ENCODE results near the gene GCN1. TPM values are rescaled to one million over a fixed set of nuclear protein-coding genes. Genes with fewer than 3 reads are reported as not detected.

Gene GCN1
- total RNA-seq, 1 donor from 2014 or later, result 62.6 TPM

DNA sequence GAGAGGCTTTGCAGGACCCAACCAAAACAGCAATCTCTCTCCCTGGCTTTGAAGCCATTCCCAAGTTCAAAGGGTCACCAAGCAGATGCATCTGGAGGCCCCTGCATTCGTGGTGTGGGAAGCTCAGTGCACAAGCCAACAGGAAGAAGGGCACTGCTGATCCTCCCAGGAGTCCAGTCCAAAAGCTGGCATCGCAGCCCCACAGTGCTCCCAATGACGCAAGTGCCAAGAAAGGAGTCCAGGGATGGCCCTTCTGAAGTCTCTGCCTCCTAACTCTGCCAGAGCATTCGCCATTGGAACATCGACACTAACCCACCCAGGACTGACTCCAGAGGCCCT lies 45.9 kb upstream of the GCN1 start:
- Histone ChIP-seq H3K36me3 (no peaks in the 10 kb centered on the region), H3K4me3 (no peak overlapping the region), H3K9me3 (no peaks in the 10 kb centered on the region), H3K4me1 (peaks cover 94% of the 10 kb centered on the region), H3K27me3 (no peaks in the 10 kb centered on the region), H3K27ac (no peak overlapping the region)
- no peak for DNase-seq (ENCODE audit: extremely low spot score in 2 of 2)
- TF ChIP-seq POLR2AphosphoS5 (IDR thresholded peaks at IDR 0.05; ENCODE audit: insufficient read depth in 1 of 2, low read depth in 1 of 2), result no peak
- no peak for TF ChIP-seq POLR2A (IDR thresholded peaks at IDR 0.05)
- TF ChIP-seq, protein P1, sequence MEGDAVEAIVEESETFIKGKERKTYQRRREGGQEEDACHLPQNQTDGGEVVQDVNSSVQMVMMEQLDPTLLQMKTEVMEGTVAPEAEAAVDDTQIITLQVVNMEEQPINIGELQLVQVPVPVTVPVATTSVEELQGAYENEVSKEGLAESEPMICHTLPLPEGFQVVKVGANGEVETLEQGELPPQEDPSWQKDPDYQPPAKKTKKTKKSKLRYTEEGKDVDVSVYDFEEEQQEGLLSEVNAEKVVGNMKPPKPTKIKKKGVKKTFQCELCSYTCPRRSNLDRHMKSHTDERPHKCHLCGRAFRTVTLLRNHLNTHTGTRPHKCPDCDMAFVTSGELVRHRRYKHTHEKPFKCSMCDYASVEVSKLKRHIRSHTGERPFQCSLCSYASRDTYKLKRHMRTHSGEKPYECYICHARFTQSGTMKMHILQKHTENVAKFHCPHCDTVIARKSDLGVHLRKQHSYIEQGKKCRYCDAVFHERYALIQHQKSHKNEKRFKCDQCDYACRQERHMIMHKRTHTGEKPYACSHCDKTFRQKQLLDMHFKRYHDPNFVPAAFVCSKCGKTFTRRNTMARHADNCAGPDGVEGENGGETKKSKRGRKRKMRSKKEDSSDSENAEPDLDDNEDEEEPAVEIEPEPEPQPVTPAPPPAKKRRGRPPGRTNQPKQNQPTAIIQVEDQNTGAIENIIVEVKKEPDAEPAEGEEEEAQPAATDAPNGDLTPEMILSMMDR (IDR thresholded peaks at IDR 0.05), result no peak
- intact Hi-C loops (cut with DNase I), result no loop called here

DNA sequence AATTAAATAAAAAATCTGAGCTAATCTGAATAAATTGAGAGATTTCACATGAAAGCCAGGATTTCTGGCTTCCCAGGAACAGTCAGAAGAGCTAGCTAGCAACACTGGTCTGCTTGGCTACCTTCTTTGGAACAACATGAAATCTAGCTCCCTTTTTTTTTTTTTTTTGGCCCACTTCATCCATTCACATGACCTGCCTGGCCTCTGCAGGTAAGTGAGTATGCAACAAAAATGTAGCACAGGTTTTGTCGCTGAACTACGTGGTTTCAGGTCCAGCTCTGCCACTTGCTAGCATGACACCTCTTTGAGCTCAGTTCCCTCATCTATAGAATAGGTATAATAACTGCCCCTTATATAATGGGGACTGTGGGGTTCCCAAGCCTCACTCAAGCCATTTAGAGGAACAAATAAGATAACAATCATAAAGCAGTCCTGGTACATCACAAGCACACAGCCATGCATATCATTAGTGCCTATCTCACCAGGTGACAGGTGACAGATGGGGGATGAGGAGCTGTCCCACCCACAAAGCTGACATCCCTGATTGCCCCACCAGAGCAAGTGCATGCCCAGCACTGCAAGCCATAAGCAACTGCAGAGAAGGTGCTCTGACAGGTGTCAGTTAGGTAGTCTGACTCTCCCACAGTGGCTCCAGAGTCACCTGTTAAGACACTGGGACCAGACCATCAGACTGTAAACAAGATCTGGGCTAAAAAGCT lies 45.4 kb upstream of the GCN1 start:
- TF ChIP-seq, protein P1 (IDR thresholded peaks at IDR 0.05), result no peak
- TF ChIP-seq POLR2AphosphoS5 (IDR thresholded peaks at IDR 0.05; ENCODE audit: insufficient read depth in 1 of 2, low read depth in 1 of 2) (no peak), POLR2A (IDR thresholded peaks at IDR 0.05) (no peak)
- no peaks in the 10 kb centered on the region for H3K9me3 ChIP-seq
- DNase-seq (ENCODE audit: extremely low spot score in 2 of 2), result no peak
- no peaks in the 10 kb centered on the region for H3K36me3 ChIP-seq
- no peaks in the 10 kb centered on the region for H3K27me3 ChIP-seq
- intact Hi-C loops (cut with DNase I), result no loop called here
- H3K27ac ChIP-seq, result no peak overlapping the region
- H3K4me1 ChIP-seq, result peaks cover 94% of the 10 kb centered on the region
- H3K4me3 ChIP-seq, result no peak overlapping the region

DNA sequence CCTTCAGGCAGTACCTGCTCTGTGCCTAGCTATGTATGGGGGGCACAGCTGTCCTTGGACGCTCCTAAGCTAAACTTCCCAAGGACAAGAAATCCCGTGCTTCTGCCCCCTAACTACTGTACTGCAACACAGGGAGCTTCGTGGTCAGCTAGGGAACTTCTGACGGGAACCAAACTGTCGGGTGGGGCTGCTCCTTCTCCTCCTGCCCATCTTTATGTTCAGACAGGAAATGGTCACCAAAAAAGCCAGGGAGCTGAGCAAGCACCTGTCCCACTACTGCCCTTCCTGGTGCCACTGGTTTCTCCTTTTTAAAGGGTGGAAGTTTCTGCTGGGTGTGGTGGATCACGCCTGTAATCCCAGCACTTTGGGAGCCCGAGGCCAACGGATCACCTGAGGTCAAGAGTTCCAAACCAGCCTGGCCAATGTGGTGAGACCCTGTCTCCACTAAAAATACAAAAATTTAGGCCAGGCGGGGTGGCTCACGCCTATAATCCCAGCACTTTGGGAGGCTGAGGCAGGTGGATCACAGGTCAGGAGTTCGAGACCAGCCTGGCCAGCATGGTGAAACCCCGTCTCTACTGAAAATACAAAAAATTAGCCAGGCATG lies 44.4 kb upstream of the GCN1 start:
- DNase-seq (ENCODE audit: extremely low spot score in 2 of 2), result no peak
- H3K9me3 ChIP-seq, result no peaks in the 10 kb centered on the region
- H3K27ac ChIP-seq, result peak overlapping the region; percentile 85
- peaks cover 100% of the 10 kb centered on the region for H3K4me1 ChIP-seq
- H3K36me3 ChIP-seq, result no peaks in the 10 kb centered on the region
- intact Hi-C loops (cut with DNase I), result no loop called here
- H3K4me3 ChIP-seq, result no peak overlapping the region
- no peaks in the 10 kb centered on the region for H3K27me3 ChIP-seq
- TF ChIP-seq POLR2A (IDR thresholded peaks at IDR 0.05) (no peak), POLR2AphosphoS5 (IDR thresholded peaks at IDR 0.05; ENCODE audit: insufficient read depth in 1 of 2, low read depth in 1 of 2) (no peak)
- TF ChIP-seq, protein P1 (IDR thresholded peaks at IDR 0.05), result no peak

DNA sequence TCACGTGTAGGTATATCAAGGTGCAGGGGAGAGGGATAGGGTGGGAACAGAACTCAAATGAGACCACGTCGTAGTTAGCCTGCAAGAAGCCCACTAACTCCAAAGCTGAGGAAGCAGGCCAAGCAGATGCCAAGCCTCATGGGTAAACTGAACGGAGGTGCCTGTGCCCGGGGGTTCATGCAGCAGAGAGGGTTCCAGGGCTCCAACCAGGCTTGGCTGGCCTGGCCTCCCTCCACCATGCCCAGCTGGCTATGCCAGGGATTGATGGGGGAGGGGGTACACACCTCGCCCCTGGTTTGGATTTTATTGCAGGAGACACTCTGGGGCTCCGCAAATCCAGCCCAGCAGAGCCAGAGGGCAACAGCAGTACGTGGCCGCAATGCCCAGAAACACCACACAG lies 43.7 kb upstream of the GCN1 start:
- TF ChIP-seq, protein P1 (IDR thresholded peaks at IDR 0.05), result no peak
- no peak for TF ChIP-seq POLR2AphosphoS5 (IDR thresholded peaks at IDR 0.05; ENCODE audit: insufficient read depth in 1 of 2, low read depth in 1 of 2)
- TF ChIP-seq POLR2A (IDR thresholded peaks at IDR 0.05), result no peak
- Histone ChIP-seq H3K4me3 (no peak overlapping the region), H3K27ac (peak overlapping the region; percentile 85), H3K27me3 (no peaks in the 10 kb centered on the region), H3K36me3 (no peaks in the 10 kb centered on the region), H3K9me3 (no peaks in the 10 kb centered on the region), H3K4me1 (peaks cover 100% of the 10 kb centered on the region)
- DNase-seq (ENCODE audit: extremely low spot score in 2 of 2), result no peak
- intact Hi-C loops (cut with DNase I), result no loop called here
